Loucy (cell line): ENCODE results near the gene ZNF783.

Experiments used
- EZH2phosphoT487 ChIP-seq: fragments of 200-600 bp; IDR thresholded peaks from 2 replicates; pipeline ENCODE4 v1.6.1; 2018; ENCODE audit warnings: antibody characterized with exemption, mild to moderate bottlenecking, moderate library complexity, borderline replicate concordance
- TF ChIP-seq, protein P1 (sequence below): fragments of 200-600 bp; sonication (generic); conservative IDR thresholded peaks from 2 replicates; pipeline ENCODE4 v1.5.1; 2014; ENCODE audit warnings: mild to moderate bottlenecking, antibody characterized with exemption, low read length

DNA sequence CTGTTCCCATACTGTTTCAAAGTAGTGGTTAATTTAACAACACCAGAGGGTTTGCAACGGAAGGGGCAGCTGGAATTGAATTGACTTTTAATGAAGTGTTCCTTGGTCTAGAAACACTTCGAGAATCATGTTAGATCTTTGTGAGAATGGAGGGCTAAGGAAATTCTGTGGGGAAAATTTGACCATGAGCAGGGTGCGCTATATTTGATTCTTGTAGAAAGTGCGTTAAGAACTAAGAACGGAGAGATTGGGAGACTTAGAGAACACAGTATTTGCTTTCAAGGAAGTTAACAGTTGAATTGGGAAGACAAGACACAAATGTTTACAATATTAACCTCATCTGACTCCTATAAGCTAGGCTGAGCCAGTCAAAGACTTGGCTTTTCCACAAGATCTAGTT lies 21.4 kb upstream of the ZNF783 start:
- TF ChIP-seq, protein P1, sequence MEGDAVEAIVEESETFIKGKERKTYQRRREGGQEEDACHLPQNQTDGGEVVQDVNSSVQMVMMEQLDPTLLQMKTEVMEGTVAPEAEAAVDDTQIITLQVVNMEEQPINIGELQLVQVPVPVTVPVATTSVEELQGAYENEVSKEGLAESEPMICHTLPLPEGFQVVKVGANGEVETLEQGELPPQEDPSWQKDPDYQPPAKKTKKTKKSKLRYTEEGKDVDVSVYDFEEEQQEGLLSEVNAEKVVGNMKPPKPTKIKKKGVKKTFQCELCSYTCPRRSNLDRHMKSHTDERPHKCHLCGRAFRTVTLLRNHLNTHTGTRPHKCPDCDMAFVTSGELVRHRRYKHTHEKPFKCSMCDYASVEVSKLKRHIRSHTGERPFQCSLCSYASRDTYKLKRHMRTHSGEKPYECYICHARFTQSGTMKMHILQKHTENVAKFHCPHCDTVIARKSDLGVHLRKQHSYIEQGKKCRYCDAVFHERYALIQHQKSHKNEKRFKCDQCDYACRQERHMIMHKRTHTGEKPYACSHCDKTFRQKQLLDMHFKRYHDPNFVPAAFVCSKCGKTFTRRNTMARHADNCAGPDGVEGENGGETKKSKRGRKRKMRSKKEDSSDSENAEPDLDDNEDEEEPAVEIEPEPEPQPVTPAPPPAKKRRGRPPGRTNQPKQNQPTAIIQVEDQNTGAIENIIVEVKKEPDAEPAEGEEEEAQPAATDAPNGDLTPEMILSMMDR: no peak
- no peak for TF ChIP-seq EZH2phosphoT487
